HepG2 (cell line): Measurements from ENCODE around the gene TSPYL2. TPM values are rescaled to one million over a fixed set of nuclear protein-coding genes. Genes with fewer than 3 reads are reported as not detected.

Source experiments
- ATAC-seq: fragments of 200-7000 bp; cut with Tn5 transposase; 3 replicates; pipeline ENCODE4 v1.9.1; 2020; ENCODE audit warnings: mild to moderate bottlenecking, moderate library complexity
- BruUV-seq: library from RNA; stranded (reverse); fragments of 400-500 nt; replicated peaks from 2 replicates; lab custom pipeline; 2021; lab: Mats Ljungman, UMichigan
- CTCF ChIA-PET: fragments of 300-600 bp; formaldehyde crosslinking; extraction: SDS; loops from one replicate; lab custom pipeline; 2021; ENCODE audit warnings: low total read pairs, inconsistent platforms, low intra/inter-chr PET ratio; lab: Yijun Ruan, JAX
- POLR2A ChIA-PET: fragments of 350-600 bp; sonication (Branson Sonifier 250); formaldehyde crosslinking; loops from one replicate; lab custom pipeline; 2020; ENCODE audit warnings: antibody characterized with exemption, inconsistent platforms; lab: Yijun Ruan, JAX
- DNase-seq: peaks from one replicate; pipeline ENCODE4 v3.0.0-alpha.2; 2015; ENCODE audit warnings: low spot score
- FAIRE-seq: peaks from 3 replicates; lab custom pipeline; 2011; peaks lifted over from hg19 to GRCh38; lab: Jason Lieb, UNC
- H2AFZ ChIP-seq: one replicate; pipeline ENCODE4 v1.6.1; 2011; ENCODE audit warnings: low read length, inconsistent platforms
- H3K27ac ChIP-seq: fragments of 300-600 bp; 3 replicates; pipeline ENCODE4 v1.8.0; 2011; ENCODE audit warnings: mixed run types, mild to moderate bottlenecking, mixed read lengths, low read length, inconsistent platforms; ENCODE audit not compliant: insufficient read depth; ENCODE audit errors: extremely low read length
- H3K27me3 ChIP-seq, 2 experiments: fragments of 200-600 bp in 1 of 2; 2 replicates in 1 of 2; 3 replicates in 1 of 2; pipeline versions ENCODE4 v1.6.0 to v1.8.0; 2011; ENCODE audit warnings: low read length in 2 of 2, mild to moderate bottlenecking in 2 of 2, moderate library complexity in 2 of 2, inconsistent platforms in 1 of 2; ENCODE audit not compliant: insufficient read depth in 2 of 2, control insufficient read depth in 1 of 2
- H3K36me3 ChIP-seq, 2 experiments: fragments of 200-600 bp in 1 of 2; replicated peaks in 1 of 2; 2 replicates in 1 of 2; 3 replicates in 1 of 2; pipeline versions ENCODE4 v1.5.1 to v1.8.0; 2011; ENCODE audit warnings: low read length in 2 of 2, inconsistent platforms in 1 of 2; ENCODE audit not compliant: insufficient read depth in 2 of 2, control insufficient read depth in 1 of 2
- H3K4me1 ChIP-seq: 2 replicates; pipeline ENCODE4 v1.5.1; 2012; ENCODE audit warnings: low read length, inconsistent platforms; ENCODE audit not compliant: insufficient read depth
- H3K4me2 ChIP-seq: 2 replicates; pipeline ENCODE4 v1.6.0; 2011; ENCODE audit warnings: low read depth, low read length, inconsistent platforms
- H3K4me3 ChIP-seq, 3 experiments: fragments of 200-600 bp in 1 of 3; sonication (generic), shearing (Covaris generic) in 1 of 3; replicated peaks in 1 of 3; 2 replicates each; pipeline ENCODE4 v1.5.1; 2011 to 2016; ENCODE audit warnings: low read length in 3 of 3, inconsistent platforms in 2 of 3, low read depth in 2 of 3, mild to moderate bottlenecking in 2 of 3, control low read depth in 1 of 3, mixed read lengths in 1 of 3; ENCODE audit not compliant: insufficient read depth in 1 of 3
- H3K79me2 ChIP-seq: one replicate; pipeline ENCODE4 v1.6.1; 2011; ENCODE audit warnings: low read length, inconsistent platforms; ENCODE audit not compliant: insufficient read depth
- H3K9ac ChIP-seq: 2 replicates; pipeline ENCODE4 v1.6.0; 2011; ENCODE audit warnings: mild to moderate bottlenecking, low read depth, low read length, inconsistent platforms; ENCODE audit not compliant: insufficient read depth
- H3K9me3 ChIP-seq: 2 replicates; pipeline ENCODE4 v1.5.1; 2012; ENCODE audit warnings: mild to moderate bottlenecking, low read length
- H4K20me1 ChIP-seq: 2 replicates; pipeline ENCODE4 v1.6.0; 2011; ENCODE audit warnings: inconsistent platforms, mild to moderate bottlenecking, low read length, moderate library complexity; ENCODE audit not compliant: insufficient read depth
- ARHGAP35 ChIP-seq: sonication (generic); formaldehyde crosslinking; IDR thresholded peaks from 2 replicates; pipeline ENCODE4 v1.9.0; 2022; ENCODE audit warnings: mild to moderate bottlenecking, inconsistent platforms, moderate library complexity, missing genetic modification reagents, borderline replicate concordance
- HDAC6 ChIP-seq: fragments of 200-600 bp; sonication (generic); IDR thresholded peaks from 2 replicates; pipeline ENCODE4 v1.7.0; 2017; ENCODE audit warnings: mild to moderate bottlenecking, antibody characterized with exemption, low read length, low read depth
- IKZF4 ChIP-seq: sonication (generic); formaldehyde crosslinking; IDR thresholded peaks from 2 replicates; pipeline ENCODE4 v1.5.1; 2020; ENCODE audit warnings: borderline replicate concordance, mild to moderate bottlenecking, low read depth, missing genetic modification reagents; ENCODE audit errors: not compliant biosample characterization
- KAT8 ChIP-seq: IDR thresholded peaks from 2 replicates; pipeline ENCODE4 v1.6.1; 2016; ENCODE audit warnings: missing genetic modification reagents, missing compliant biosample characterization
- KLF9 ChIP-seq: IDR thresholded peaks from 2 replicates; pipeline ENCODE4 v1.6.1; 2016; ENCODE audit warnings: low read depth
- MXI1 ChIP-seq: IDR thresholded peaks from 3 replicates; pipeline ENCODE4 v1.6.1; 2012; ENCODE audit warnings: low read depth, low read length, inconsistent platforms, borderline replicate concordance
- MYNN ChIP-seq: sonication (generic); formaldehyde crosslinking; IDR thresholded peaks from 2 replicates; pipeline ENCODE4 v1.4.0; 2020; ENCODE audit warnings: mild to moderate bottlenecking, low read depth, missing genetic modification reagents
- NCOR1 ChIP-seq: fragments of 200-600 bp; sonication (generic); IDR thresholded peaks from 2 replicates; pipeline ENCODE4 v1.7.0; 2017; ENCODE audit warnings: antibody characterized with exemption, low read length, borderline replicate concordance
- NR2F6 ChIP-seq, 2 experiments: IDR thresholded peaks; 2 replicates each; pipeline ENCODE4 v1.6.1; 2016; ENCODE audit warnings: antibody characterized with exemption in 1 of 2, mild to moderate bottlenecking in 1 of 2
- POLR2AphosphoS2 ChIP-seq: IDR thresholded peaks from 2 replicates; pipeline ENCODE4 v1.6.1; 2011; ENCODE audit warnings: low read depth, low read length, improper control_type of control experiment
- PRMT3 ChIP-seq: sonication (generic); formaldehyde crosslinking; IDR thresholded peaks from 2 replicates; pipeline ENCODE4 v1.8.1; 2022; ENCODE audit warnings: low read depth, mild to moderate bottlenecking, moderate library complexity, missing genetic modification reagents, borderline replicate concordance
- SP140L ChIP-seq: sonication (generic); formaldehyde crosslinking; IDR thresholded peaks from 2 replicates; pipeline ENCODE4 v1.4.0; 2020; ENCODE audit warnings: missing genetic modification reagents, borderline replicate concordance
- ZNF333 ChIP-seq: sonication (generic); formaldehyde crosslinking; IDR thresholded peaks from 2 replicates; pipeline ENCODE4 v1.4.0; 2020; ENCODE audit warnings: mild to moderate bottlenecking, missing genetic modification reagents, borderline replicate concordance
- ZNF484 ChIP-seq: sonication (generic); formaldehyde crosslinking; IDR thresholded peaks from 2 replicates; pipeline ENCODE4 v1.5.1; 2020; ENCODE audit warnings: mild to moderate bottlenecking, low read depth, missing genetic modification reagents, borderline replicate concordance
- ZNF552 ChIP-seq: sonication (generic); formaldehyde crosslinking; IDR thresholded peaks from 2 replicates; pipeline ENCODE4 v1.9.0; 2022; ENCODE audit warnings: missing genetic modification reagents, mild to moderate bottlenecking, borderline replicate concordance
- ZNF75D ChIP-seq: sonication (generic); formaldehyde crosslinking; IDR thresholded peaks from 2 replicates; pipeline ENCODE4 v1.8.1; 2023; ENCODE audit warnings: missing genetic modification reagents, mild to moderate bottlenecking, borderline replicate concordance
- WGBS: methylation state at CpG from one replicate; pipeline ENCODE4 v1.1.6; 2017; ENCODE audit warnings: low lambda C conversion rate; 5-methylcytosine and 5-hydroxymethylcytosine counted together
- in situ Hi-C: cut with HindIII; loops from 2 replicates; pipeline ENCODE4 v1.10.0; 2017; ENCODE audit warnings: low pct_unique_long_range_greater_than_20kb; ENCODE audit not compliant: extremely low pct_ligation_motif_present
- intact Hi-C: fragments of 100-400 bp; cut with micrococcal nuclease; formaldehyde crosslinking; loops from one replicate; pipeline ENCODE4 v1.10.0; 2022; ENCODE audit not compliant: unreplicated experiment
- polyA plus RNA-seq, 8 experiments: library from polyadenylated mRNA; depleted of rRNA in 3 of 8; stranded (reverse) in 7 of 8; unstranded in 1 of 8; fragments of >200 nt; fragmentation: Illumina TruSeq in 4 of 8; extraction: Trizol in 4 of 8; gene quantifications; 2 replicates each; pipeline versions ENCODE4 v1.2.1 to v1.2.3, GENCODE V29; 2011 to 2016; ENCODE audit warnings: low read depth in 4 of 8, missing spikeins in 1 of 8, mixed read lengths in 1 of 8; ENCODE audit not compliant: insufficient read depth in 1 of 8
- total RNA-seq, 5 experiments: library from RNA; depleted of rRNA; stranded (reverse); fragments of >200 nt; fragmentation: Illumina TruSeq; extraction: Trizol; gene quantifications; 2 replicates each; pipeline ENCODE4 v1.2.3, GENCODE V29; 2016; ENCODE audit warnings: low read depth in 1 of 5
- TF ChIP-seq, protein P1 (sequence below): IDR thresholded peaks from 2 replicates; pipeline ENCODE4 v1.6.1; 2016; ENCODE audit warnings: mild to moderate bottlenecking, missing biosample characterization, missing genetic modification reagents
- TF ChIP-seq, protein P2 (sequence below): sonication (generic); formaldehyde crosslinking; IDR thresholded peaks from 2 replicates; pipeline ENCODE4 v1.5.0; 2020; ENCODE audit warnings: missing genetic modification reagents, mild to moderate bottlenecking, borderline replicate concordance

Gene TSPYL2
- total and polyA plus RNA-seq, 2 of the 13 experiments (the other 11 are each of a cell fraction or from before 2014, with no cell fraction given): 10.1 to 15.5 TPM

GRCh38 chrX:53049127-53049517 lies 33.0 kb upstream of the TSPYL2 start:
- POLR2A ChIA-PET: no interaction called here
- in situ Hi-C loops: no loop called here
- CTCF ChIA-PET: no interaction called here

More at GRCh38 chrX:53049127-53049517, 33.0 kb upstream of the TSPYL2 start:
- TF ChIP-seq IKZF4 (CRISPR knock-in tag) (no peak), ZNF75D (CRISPR knock-in tag) (no peak), NCOR1 (no peak), HDAC6 (no peak), ARHGAP35 (CRISPR knock-in tag) (no peak), KAT8 (CRISPR knock-in tag) (no peak), MXI1 (no peak), NR2F6 (IDR thresholded peaks at IDR 0.05) (no peak), NR2F6 (CRISPR knock-in tag; IDR thresholded peaks at IDR 0.05) (no peak), PRMT3 (CRISPR knock-in tag) (no peak), ZNF552 (no peak), POLR2AphosphoS2 (no peak), ZNF484 (CRISPR knock-in tag) (no peak), SP140L (CRISPR knock-in tag) (no peak), MYNN (no peak), KLF9 (CRISPR knock-in tag) (no peak), ZNF333 (no peak)
- TF ChIP-seq, protein P1, sequence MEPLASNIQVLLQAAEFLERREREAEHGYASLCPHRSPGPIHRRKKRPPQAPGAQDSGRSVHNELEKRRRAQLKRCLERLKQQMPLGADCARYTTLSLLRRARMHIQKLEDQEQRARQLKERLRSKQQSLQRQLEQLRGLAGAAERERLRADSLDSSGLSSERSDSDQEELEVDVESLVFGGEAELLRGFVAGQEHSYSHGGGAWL (CRISPR knock-in tag): no peak
- TF ChIP-seq, protein P2, sequence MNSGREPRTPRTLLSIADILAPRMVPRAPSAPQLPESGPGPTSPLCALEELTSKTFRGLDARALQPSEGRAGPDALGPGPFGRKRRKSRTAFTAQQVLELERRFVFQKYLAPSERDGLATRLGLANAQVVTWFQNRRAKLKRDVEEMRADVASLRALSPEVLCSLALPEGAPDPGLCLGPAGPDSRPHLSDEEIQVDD (CRISPR knock-in tag): no peak
- Histone ChIP-seq H3K9ac (no peak overlapping the region), H3K27me3 (no peaks in the 10 kb centered on the region), H3K36me3 (no peaks in the 10 kb centered on the region), H3K9me3 (no peaks in the 10 kb centered on the region), H2AFZ (no peak overlapping the region), H3K4me2 (no peak overlapping the region), H3K4me3 (no peak overlapping the region), H3K27ac (no peak overlapping the region), H3K79me2 (no peaks in the 10 kb centered on the region), H3K4me1 (no peaks in the 10 kb centered on the region), H4K20me1 (no peaks in the 10 kb centered on the region)
- BruUV-seq: no TSS peak
- intact Hi-C loops: loop anchor here (2.0 kb wide), 1 partner anchor 52 kb away; no protein-coding TSS in a partner anchor
- no peak for FAIRE-seq
- DNase-seq: no peak
- WGBS: no CpG with 5 or more reads among the region's 8 CpGs
- no peak for ATAC-seq
